ENCODE results near the gene XRRA1.

XRRA1 gene

DNA sequence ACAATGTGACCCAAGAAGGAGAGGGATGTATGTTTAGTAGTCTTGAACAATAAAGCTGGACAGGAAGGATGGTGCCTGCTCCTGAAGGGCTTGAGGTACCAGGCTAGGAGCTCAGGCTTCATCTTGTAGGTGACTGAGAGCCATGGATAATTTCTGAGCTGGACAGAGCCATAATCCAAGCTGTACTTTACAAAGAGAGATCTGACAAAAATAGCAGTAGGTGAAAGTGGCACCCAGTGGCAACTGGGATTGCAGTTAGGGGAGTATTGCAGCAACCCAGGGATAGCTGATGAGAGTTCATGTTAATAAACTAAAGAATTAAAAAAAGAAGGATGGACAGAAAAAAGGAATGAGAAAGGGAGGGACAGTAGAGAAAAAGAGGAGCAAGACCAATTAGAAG is 7.4 kb downstream of the XRRA1 start:
- TF ChIP-seq, protein P1, sequence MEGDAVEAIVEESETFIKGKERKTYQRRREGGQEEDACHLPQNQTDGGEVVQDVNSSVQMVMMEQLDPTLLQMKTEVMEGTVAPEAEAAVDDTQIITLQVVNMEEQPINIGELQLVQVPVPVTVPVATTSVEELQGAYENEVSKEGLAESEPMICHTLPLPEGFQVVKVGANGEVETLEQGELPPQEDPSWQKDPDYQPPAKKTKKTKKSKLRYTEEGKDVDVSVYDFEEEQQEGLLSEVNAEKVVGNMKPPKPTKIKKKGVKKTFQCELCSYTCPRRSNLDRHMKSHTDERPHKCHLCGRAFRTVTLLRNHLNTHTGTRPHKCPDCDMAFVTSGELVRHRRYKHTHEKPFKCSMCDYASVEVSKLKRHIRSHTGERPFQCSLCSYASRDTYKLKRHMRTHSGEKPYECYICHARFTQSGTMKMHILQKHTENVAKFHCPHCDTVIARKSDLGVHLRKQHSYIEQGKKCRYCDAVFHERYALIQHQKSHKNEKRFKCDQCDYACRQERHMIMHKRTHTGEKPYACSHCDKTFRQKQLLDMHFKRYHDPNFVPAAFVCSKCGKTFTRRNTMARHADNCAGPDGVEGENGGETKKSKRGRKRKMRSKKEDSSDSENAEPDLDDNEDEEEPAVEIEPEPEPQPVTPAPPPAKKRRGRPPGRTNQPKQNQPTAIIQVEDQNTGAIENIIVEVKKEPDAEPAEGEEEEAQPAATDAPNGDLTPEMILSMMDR (IDR thresholded peaks at IDR 0.05; ENCODE audit: borderline replicate concordance, control extremely low read depth, extremely low read depth, insufficient read depth, missing control alignments): no peak
- DNase-seq (ENCODE audit: low spot score): no peak
- in situ Hi-C loops (cut with MboI; ENCODE audit: low sequenced_read_pairs, unreplicated experiment): loop anchor here (10.0 to 25.0 kb wide), 2 partner anchors 73 to 271 kb away; no protein-coding TSS in a partner anchor

DNA sequence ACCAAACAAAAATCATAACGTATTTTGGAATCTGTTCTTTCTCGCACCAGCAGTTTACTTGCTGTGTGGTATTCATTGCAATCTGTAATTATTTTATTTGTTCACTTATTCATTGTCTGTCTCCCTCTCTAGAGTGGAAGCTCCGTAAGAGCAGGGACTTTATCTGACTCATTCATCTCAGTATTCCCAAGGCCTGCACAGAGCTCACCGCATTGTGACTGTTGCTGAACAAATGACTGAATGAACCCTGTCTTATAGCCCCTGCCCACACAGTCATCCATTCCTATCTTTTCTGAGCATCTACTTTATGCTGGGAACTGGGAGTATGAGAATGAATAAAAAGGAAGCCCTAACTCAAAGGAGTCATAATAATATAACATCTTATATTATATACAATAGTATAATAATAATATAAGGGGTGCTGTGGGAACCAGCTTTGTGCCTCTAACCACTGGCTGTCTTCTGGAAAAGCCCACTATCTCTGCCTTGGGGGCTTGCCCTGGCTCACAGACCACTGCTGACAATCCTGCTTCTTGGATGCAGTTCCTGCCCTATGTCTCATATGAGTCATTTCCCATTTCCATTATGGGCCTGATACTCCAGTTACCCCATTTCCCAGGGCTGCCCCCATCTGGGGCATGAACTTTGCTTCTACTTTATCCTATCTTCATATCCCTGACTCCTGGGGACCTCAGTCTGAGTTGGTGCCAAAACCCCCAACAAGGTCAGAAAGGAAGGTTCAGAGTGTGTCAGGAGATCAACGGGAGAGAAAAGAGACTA is 11.0 kb downstream of the XRRA1 start:
- DNase-seq (ENCODE audit: low spot score): no peak
- TF ChIP-seq, protein P1 (IDR thresholded peaks at IDR 0.05; ENCODE audit: borderline replicate concordance, control extremely low read depth, extremely low read depth, insufficient read depth, missing control alignments): no peak
- in situ Hi-C loops (cut with MboI; ENCODE audit: low sequenced_read_pairs, unreplicated experiment): loop anchor here (25.0 kb wide), 1 partner anchor 274 kb away; no protein-coding TSS in a partner anchor

DNA sequence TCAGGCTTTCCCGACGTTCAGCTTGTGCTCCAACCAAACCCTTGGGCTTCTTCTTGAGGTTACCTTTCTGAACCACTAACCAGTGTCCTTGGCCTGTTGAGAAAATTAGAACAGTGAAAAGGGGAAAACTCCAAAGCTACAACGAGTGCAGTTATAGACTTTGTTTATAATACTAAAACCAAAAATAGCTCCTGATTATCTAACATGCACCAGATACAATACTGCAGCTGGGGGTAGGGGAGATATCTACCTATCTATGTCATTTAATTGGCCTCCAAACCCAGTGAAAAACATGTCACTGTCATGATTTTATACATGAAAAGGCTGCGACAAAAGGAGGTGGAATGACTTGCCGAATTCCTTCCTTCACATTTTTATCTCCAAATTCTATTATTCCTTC is 11.9 kb downstream of the XRRA1 start:
- in situ Hi-C loops (cut with MboI; ENCODE audit: low sequenced_read_pairs, unreplicated experiment): loop anchor here (25.0 kb wide), 1 partner anchor 275 kb away; no protein-coding TSS in a partner anchor
- TF ChIP-seq, protein P1 (IDR thresholded peaks at IDR 0.05; ENCODE audit: borderline replicate concordance, control extremely low read depth, extremely low read depth, insufficient read depth, missing control alignments): no peak
- DNase-seq (ENCODE audit: low spot score): no peak

DNA sequence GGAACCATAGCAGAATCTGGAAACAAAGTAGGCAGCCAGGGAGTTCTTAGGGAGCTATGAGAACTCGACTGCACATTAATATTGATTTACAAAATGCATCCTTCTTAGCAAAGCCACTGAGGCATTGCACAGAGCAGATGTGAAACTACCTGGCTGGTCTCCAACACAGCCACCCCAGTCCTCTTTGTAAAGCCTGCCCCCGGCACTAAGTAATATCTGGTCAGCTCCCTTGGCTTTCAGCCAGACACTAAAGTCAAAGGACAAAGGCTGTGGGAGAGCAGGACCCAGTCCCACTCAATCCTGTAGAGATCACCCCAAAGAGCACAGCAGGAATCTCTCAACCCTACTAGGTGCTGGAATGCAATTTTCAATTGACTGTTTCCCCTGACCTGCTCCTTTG is 12.8 kb downstream of the XRRA1 start:
- no peak for DNase-seq (ENCODE audit: low spot score)
- in situ Hi-C loops (cut with MboI; ENCODE audit: low sequenced_read_pairs, unreplicated experiment): loop anchor here (25.0 kb wide), 1 partner anchor 276 kb away; no protein-coding TSS in a partner anchor
- TF ChIP-seq, protein P1 (IDR thresholded peaks at IDR 0.05; ENCODE audit: borderline replicate concordance, control extremely low read depth, extremely low read depth, insufficient read depth, missing control alignments): no peak

DNA sequence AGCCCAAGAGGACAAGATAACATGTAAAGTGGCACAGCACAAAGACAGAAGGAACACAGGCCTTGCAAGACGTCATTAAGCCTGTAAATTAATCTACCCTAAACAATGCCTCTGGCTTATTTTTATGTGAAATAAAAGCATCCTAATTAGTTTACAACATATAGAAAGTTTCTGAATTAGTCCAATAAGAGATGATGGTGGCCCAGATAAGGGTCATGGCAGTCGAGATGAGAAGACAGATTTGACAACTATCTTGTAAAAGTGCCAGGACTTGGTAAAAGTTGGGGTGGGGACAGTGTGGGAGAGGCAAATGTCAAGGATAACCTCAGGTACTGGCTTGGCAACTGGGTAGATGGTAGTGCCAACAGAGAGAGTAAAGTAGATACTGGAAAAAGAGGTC is 13.6 kb downstream of the XRRA1 start:
- TF ChIP-seq, protein P1 (IDR thresholded peaks at IDR 0.05; ENCODE audit: borderline replicate concordance, control extremely low read depth, extremely low read depth, insufficient read depth, missing control alignments): no peak
- no peak for DNase-seq (ENCODE audit: low spot score)
- in situ Hi-C loops (cut with MboI; ENCODE audit: low sequenced_read_pairs, unreplicated experiment): loop anchor here (25.0 kb wide), 1 partner anchor 277 kb away; no protein-coding TSS in a partner anchor

DNA sequence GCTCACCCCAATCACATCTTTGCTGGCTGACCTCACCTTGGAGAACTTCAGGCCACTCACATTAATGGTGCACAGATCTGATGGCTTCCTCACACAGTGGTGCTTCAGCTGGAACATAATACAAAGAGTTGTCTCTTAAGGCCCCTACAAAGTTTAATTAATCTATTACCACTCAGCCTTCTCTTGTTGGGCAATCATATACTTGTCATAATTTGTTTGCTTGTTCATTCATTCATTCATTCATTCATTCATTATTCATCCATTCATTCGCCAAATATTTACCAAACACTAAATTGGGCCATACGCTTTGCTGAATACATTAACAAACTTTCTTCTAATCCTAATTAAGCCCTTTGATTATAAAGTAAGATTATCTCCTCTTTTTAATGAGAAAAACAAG is 15.1 kb downstream of the XRRA1 start:
- in situ Hi-C loops (cut with MboI; ENCODE audit: low sequenced_read_pairs, unreplicated experiment): loop anchor here (25.0 kb wide), 1 partner anchor 279 kb away; no protein-coding TSS in a partner anchor
- DNase-seq (ENCODE audit: low spot score): no peak
- TF ChIP-seq, protein P1 (IDR thresholded peaks at IDR 0.05; ENCODE audit: borderline replicate concordance, control extremely low read depth, extremely low read depth, insufficient read depth, missing control alignments): no peak
